Gastrocnemius medialis (tissue), 4 donors: ENCODE data around the gene RUNDC3A. TPM values are rescaled to one million over a fixed set of nuclear protein-coding genes. Genes with fewer than 3 reads are reported as not detected.
"Not testable (repeated sequence)": the region's sequence is repeated elsewhere in the genome, so short reads cannot be mapped to it uniquely, and the experiment has no call there.

Experiments
- ATAC-seq, 2 donors: fragments of 150-250 bp; one replicate each; pipeline ENCODE4 v1.9.1; 2016
- DNase-seq, 2 donors: peaks; one replicate each; pipeline ENCODE4 v3.0.0-alpha.2; 2019
- H3K27ac ChIP-seq, 4 donors: fragments of 200-600 bp; sonication (generic); 1 replicate in 1 of 4; 2 replicates in 3 of 4; pipeline ENCODE4 v1.5.1; 2016 to 2018; ENCODE audit warnings: mild to moderate bottlenecking in 2 of 4, moderate library complexity in 1 of 4
- H3K27me3 ChIP-seq, 3 donors: fragments of 200-600 bp; sonication (generic) in 2 of 3; 1 replicate in 1 of 3; 2 replicates in 2 of 3; pipeline versions ENCODE4 v1.5.1 to v1.6.0; 2016 to 2019; ENCODE audit warnings: mild to moderate bottlenecking in 1 of 3, moderate library complexity in 1 of 3
- H3K36me3 ChIP-seq, 2 donors: fragments of 200-600 bp; sonication (generic) in 1 of 2; one replicate each; pipeline ENCODE4 v1.5.1; 2017 to 2018
- H3K4me1 ChIP-seq, 2 donors: fragments of 200-600 bp; sonication (generic) in 1 of 2; one replicate each; pipeline ENCODE4 v1.5.1; 2016 to 2017; ENCODE audit warnings: mild to moderate bottlenecking in 2 of 2
- H3K4me3 ChIP-seq, 4 donors: fragments of 200-600 bp; sonication (generic) in 3 of 4; 1 replicate in 1 of 4; 2 replicates in 3 of 4; pipeline ENCODE4 v1.5.1; 2016 to 2019; ENCODE audit warnings: mild to moderate bottlenecking in 2 of 4
- H3K9me3 ChIP-seq, 3 donors: fragments of 200-600 bp; sonication (generic) in 2 of 3; 1 replicate in 1 of 3; 2 replicates in 2 of 3; pipeline ENCODE4 v1.5.1; 2016 to 2019
- POLR2A ChIP-seq, 2 donors: fragments of 450-650 bp; IDR thresholded peaks; one replicate each; pipeline ENCODE4 v1.6.1; 2017; ENCODE audit warnings: antibody characterized with exemption in 2 of 2, mild to moderate bottlenecking in 2 of 2, moderate library complexity in 2 of 2
- in situ Hi-C, 4 donors: fragments of 200-750 bp; cut with MboI; loops; one replicate each; pipeline versions ENCODE4 v1.15.0 to v1.8.0; 2017; ENCODE audit warnings: low sequenced_read_pairs in 4 of 4
- intact Hi-C: fragments of 100-400 bp; cut with DNase I; formaldehyde crosslinking; loops from one replicate; pipeline ENCODE4 v1.15.1; 2023; ENCODE audit warnings: low total_unique reads
- total RNA-seq, 4 donors: library from RNA; depleted of rRNA; stranded (reverse); fragments of >200 nt; gene quantifications; one replicate each; pipeline versions ENCODE4 v1.1.0 to v1.2.3, GENCODE V29; 2016
- TF ChIP-seq, protein P1 (sequence below), 5 experiments: fragments of 450-650 bp in 3 of 5; fragments of 200-600 bp in 2 of 5; sonication (generic) in 2 of 5; IDR thresholded peaks in 4 of 5; conservative IDR thresholded peaks in 1 of 5; 1 replicate in 4 of 5; 2 replicates in 1 of 5; pipeline ENCODE4 v1.5.1; 2016 to 2019; ENCODE audit warnings: antibody characterized with exemption in 5 of 5, mild to moderate bottlenecking in 3 of 5, moderate library complexity in 3 of 5

The RUNDC3A gene
- total RNA-seq, 4 donors from 2014 or later, result not detected

DNA sequence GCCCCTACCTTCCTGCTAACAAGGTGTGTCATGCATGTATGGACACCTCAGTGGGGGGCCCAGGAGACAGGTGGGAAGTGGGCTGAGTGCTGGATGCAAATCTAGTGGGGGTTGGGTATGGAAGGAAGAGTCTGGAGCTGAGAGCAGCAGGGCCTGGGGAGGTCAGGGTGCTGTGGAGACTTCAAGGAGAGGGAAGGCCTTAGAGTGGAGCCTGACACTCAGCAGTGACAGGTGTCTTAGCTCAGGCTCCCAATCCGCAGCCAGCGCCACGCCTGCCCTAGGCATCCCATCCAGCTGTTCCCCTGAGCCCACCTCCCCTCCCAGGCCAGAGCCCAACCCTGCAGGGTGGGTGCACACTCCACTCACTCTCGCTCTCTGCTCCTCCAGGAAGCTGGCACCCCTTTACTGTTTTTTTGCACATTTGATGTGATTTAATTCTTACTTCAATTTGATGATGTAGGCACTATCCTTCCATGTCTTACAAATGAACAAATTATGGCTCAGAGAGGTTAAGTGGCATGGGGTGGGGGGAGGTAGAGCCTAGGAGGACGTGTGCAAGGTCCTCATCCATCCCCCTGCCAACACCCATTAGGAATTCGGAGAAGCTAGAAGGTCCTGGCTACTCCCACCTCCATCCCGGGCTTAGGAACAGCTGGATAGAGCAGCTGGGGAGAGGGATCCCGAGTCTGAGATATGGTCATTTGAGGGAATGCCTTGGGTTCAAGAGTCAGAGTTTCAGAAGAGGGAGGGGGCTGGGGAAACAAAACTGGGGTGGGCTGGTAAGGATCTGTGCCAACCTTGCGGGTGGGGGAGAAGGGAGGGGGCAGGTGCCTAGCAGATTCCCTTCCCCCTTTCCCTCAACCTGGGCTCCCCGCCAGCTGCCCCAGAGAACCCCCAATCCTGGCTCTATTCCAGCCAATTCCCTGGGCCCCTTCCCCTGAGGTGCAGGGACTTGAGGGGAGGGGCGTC is 53.2 kb downstream of the RUNDC3A start:
- no peaks in the 10 kb centered on the region for H3K9me3 ChIP-seq
- peaks cover 5 to 17% (median 15%) of the 10 kb centered on the region in 3 donors for H3K27me3 ChIP-seq
- no peak overlapping the region for H3K4me3 ChIP-seq
- DNase-seq (no peak), ATAC-seq (no peak)
- in situ Hi-C loops (no loop called here), intact Hi-C loops (no loop called here)
- H3K36me3 ChIP-seq, result no peaks in the 10 kb centered on the region
- TF ChIP-seq POLR2A (IDR thresholded peaks at IDR 0.05), result no peak
- TF ChIP-seq, protein P1, sequence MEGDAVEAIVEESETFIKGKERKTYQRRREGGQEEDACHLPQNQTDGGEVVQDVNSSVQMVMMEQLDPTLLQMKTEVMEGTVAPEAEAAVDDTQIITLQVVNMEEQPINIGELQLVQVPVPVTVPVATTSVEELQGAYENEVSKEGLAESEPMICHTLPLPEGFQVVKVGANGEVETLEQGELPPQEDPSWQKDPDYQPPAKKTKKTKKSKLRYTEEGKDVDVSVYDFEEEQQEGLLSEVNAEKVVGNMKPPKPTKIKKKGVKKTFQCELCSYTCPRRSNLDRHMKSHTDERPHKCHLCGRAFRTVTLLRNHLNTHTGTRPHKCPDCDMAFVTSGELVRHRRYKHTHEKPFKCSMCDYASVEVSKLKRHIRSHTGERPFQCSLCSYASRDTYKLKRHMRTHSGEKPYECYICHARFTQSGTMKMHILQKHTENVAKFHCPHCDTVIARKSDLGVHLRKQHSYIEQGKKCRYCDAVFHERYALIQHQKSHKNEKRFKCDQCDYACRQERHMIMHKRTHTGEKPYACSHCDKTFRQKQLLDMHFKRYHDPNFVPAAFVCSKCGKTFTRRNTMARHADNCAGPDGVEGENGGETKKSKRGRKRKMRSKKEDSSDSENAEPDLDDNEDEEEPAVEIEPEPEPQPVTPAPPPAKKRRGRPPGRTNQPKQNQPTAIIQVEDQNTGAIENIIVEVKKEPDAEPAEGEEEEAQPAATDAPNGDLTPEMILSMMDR (IDR thresholded peaks at IDR 0.05 in 4 of 5, conservative IDR thresholded peaks at IDR 0.05 in 1 of 5), result no peak
- H3K27ac ChIP-seq, result no peak overlapping the region
- H3K4me1 ChIP-seq, result peaks cover 4 to 12% of the 10 kb centered on the region in 2 donors

DNA sequence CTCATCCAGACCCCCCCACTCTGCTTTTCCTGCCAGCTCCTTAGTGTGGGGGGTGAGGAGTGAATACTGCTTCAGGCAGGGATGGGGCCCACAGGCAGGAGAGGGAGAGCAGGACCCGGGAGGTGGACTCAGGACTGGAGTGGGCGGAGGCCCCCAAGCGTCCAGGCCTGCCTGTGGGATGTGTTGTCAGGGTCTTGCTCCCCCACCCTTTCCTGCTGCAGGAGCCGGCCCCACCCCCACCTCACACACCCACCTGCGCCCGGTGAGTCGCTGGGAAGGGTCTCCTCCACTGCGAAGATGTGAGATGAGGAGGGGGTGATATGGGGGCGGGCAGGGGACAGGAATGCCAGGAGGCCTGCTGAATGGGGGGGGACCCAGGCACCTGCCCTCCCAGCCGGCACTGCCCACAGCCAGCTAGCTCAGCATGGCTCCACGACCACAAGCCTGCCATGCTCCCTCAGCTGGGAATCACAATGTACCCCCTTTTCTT is 54.1 kb downstream of the RUNDC3A start:
- Histone ChIP-seq H3K9me3 (no peaks in the 10 kb centered on the region), H3K27ac (no peak overlapping the region), H3K4me3 (peak overlapping the region in 3 of 4 donors; percentile 59 to 79 (median 62)), H3K4me1 (peaks cover 4 to 12% of the 10 kb centered on the region in 2 donors), H3K27me3 (peaks cover 5 to 17% (median 15%) of the 10 kb centered on the region in 3 donors), H3K36me3 (no peaks in the 10 kb centered on the region)
- intact Hi-C loops (no loop called here), in situ Hi-C loops (no loop called here)
- DNase-seq (no peak), ATAC-seq (no peak)
- TF ChIP-seq, protein P1 (IDR thresholded peaks at IDR 0.05 in 4 of 5, conservative IDR thresholded peaks at IDR 0.05 in 1 of 5), result no peak
- no peak for TF ChIP-seq POLR2A (IDR thresholded peaks at IDR 0.05)

DNA sequence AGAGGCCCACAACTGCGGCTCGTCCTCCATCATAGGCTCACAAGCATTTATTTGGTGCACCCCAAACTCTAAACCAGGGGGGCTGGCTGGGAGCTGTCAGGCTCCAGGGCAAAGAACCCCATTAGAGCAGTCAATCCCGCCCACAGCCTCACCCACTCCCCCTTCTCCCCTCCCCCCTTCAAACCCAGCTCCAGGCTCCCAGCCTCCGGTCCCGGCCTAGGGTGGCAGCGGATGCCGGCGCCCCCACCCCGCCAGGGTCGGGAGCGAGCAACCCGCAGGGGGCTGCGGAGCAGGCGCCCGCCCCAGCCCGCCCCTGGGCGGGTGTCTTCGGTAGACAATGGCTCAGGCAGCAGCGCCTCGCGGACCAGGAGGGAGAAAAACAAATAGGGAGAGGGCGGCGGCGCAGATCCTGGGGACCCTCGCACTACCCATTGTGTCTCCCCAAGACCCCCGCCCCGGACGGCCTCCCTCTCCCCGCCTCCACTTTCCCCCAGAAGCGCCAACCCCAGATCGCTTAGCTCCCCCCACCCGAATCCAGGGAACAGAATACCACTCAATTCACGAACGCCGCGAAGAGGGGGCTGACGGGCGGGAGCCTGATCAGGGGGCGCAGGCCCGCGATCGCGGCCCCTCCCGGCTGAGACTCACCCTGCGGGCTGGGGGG is 54.7 kb downstream of the RUNDC3A start:
- H3K9me3 ChIP-seq, result no peaks in the 10 kb centered on the region
- H3K4me3 ChIP-seq, result peak overlapping the region; percentile 47 to 79 (median 60)
- no peak for DNase-seq
- H3K4me1 ChIP-seq, result peaks cover 4 to 12% of the 10 kb centered on the region in 2 donors
- in situ Hi-C loops (no loop called here), intact Hi-C loops (loop anchor here (1.0 kb wide), 1 partner anchor 160 kb away; no protein-coding TSS in a partner anchor)
- peak; percentile 25 to 52 for ATAC-seq
- no peaks in the 10 kb centered on the region for H3K36me3 ChIP-seq
- TF ChIP-seq POLR2A (IDR thresholded peaks at IDR 0.05), result no peak
- TF ChIP-seq, protein P1 (IDR thresholded peaks at IDR 0.05 in 4 of 5, conservative IDR thresholded peaks at IDR 0.05 in 1 of 5), result no peak
- peaks cover 8 to 17% (median 15%) of the 10 kb centered on the region in 3 donors for H3K27me3 ChIP-seq
- no peak overlapping the region for H3K27ac ChIP-seq

DNA sequence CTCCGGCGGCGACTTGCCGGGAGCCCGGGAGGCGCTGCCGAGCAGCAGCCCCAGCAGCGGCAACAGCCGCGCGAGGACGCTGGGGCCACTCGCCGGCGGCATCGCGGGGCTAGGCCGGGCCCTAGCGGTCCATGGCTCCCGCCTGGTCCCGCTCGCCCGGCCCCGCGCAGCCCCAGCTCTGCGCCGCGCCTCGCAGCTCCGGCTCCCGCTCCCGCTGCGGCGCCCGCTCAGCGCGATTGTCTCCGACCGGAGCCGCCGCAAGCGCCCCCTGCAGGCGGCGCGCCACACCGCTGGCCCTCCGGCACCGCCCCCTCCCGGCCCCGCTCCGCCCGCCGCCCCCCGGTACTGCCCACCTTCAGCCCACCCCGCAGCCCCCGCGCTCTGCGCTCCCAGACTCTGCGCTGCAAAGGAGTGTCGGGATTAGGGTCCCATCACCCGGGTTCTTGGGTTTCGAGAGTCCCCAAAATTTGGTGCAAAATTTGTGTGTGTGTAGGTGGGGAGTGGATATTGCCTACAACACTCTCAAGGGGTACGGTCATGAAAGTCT is 55.3 kb downstream of the RUNDC3A start, which contains the start of gene FAM171A2:
Gene FAM171A2, minus strand, starts transcription at position 241 of the 547 bp plus-strand sequence. Its CDS starts 139 bp downstream, at position 102.
- intact Hi-C loops (loop anchor here (1.0 kb wide), 1 partner anchor 160 kb away; no protein-coding TSS in a partner anchor), in situ Hi-C loops (no loop called here)
- Histone ChIP-seq H3K27ac (no peak within 1 kb of the TSS), H3K9me3 (no peaks in the 10 kb centered on the region), H3K36me3 (no peaks in the 10 kb centered on the region), H3K4me3 (peak within 1 kb of the TSS; percentile 47 to 79 (median 60)), H3K4me1 (peaks cover 4 to 12% of the 10 kb centered on the region in 2 donors), H3K27me3 (peaks cover 8 to 17% (median 15%) of the 10 kb centered on the region in 3 donors)
- no peak for TF ChIP-seq POLR2A (IDR thresholded peaks at IDR 0.05)
- TF ChIP-seq, protein P1 (IDR thresholded peaks at IDR 0.05 in 4 of 5, conservative IDR thresholded peaks at IDR 0.05 in 1 of 5), result peak in 4 of 5 experiments; percentile 45 to 91 (median 80)
- no peak for DNase-seq
- peak; percentile 79 to 84 for ATAC-seq

DNA sequence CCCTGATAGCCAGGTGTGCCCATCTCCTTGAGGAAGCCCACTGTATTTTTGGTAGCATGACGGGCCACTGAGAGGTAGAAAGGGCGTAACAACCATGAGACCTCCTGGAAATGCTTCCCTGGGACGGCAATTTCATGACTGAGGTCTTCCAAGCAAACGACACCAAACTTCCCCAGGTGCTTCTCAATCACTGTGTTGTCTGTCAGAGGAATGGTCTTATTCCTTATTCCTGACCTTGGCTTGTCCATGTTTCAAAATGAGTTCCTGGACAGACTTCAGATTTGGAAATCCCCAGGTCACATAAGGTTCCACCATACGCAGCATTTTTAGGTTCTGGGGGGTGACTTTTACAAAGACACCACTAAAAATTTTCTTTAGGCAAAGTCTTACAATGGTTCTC is 56.6 kb downstream of the RUNDC3A start:
- H3K9me3 ChIP-seq, DNase-seq, H3K4me3 ChIP-seq, intact Hi-C loops, H3K36me3 ChIP-seq, ATAC-seq, H3K27ac ChIP-seq, in situ Hi-C loops: not testable (repeated sequence)
- H3K27me3 ChIP-seq, result peaks cover 8 to 18% (median 17%) of the 10 kb centered on the region in 3 donors
- H3K4me1 ChIP-seq, result peaks cover 4 to 12% of the 10 kb centered on the region in 2 donors
